Smooth muscle cell (in vitro differentiated cells): ENCODE data around the gene TEX52. TPM values are rescaled to one million over a fixed set of nuclear protein-coding genes. Genes with fewer than 3 reads are reported as not detected.

Experiments used
- DNase-seq: peaks from one replicate; lab custom pipeline; 2025; ENCODE audit not compliant: unreplicated experiment; lab: John Stamatoyannopoulos, UW
- H2AFZ ChIP-seq: fragments of 200-600 bp; sonication (generic); 2 replicates; pipeline ENCODE4 v1.6.0; 2016; ENCODE audit warnings: antibody characterized with exemption, low read depth, mild to moderate bottlenecking
- H3F3A ChIP-seq: fragments of 200-600 bp; sonication (generic); 2 replicates; pipeline ENCODE4 v1.6.0; 2017; ENCODE audit warnings: antibody characterized with exemption, low read depth
- H3K27ac ChIP-seq: fragments of 200-600 bp; sonication (generic); 2 replicates; pipeline ENCODE4 v1.5.1; 2016; ENCODE audit warnings: low read depth, mild to moderate bottlenecking
- H3K27me3 ChIP-seq: fragments of 200-600 bp; sonication (generic); 2 replicates; pipeline ENCODE4 v1.6.1; 2016; ENCODE audit warnings: low read depth, mild to moderate bottlenecking
- H3K36me3 ChIP-seq: fragments of 200-600 bp; sonication (generic); 2 replicates; pipeline ENCODE4 v1.5.1; 2016; ENCODE audit warnings: low read depth
- H3K4me1 ChIP-seq: fragments of 200-600 bp; sonication (generic); 2 replicates; pipeline ENCODE4 v1.5.1; 2016; ENCODE audit warnings: low read depth
- H3K4me2 ChIP-seq: fragments of 200-600 bp; sonication (generic); 2 replicates; pipeline ENCODE4 v1.6.0; 2016; ENCODE audit warnings: mild to moderate bottlenecking
- H3K4me3 ChIP-seq: fragments of 200-600 bp; sonication (generic); 2 replicates; pipeline ENCODE4 v1.5.1; 2016; ENCODE audit warnings: mild to moderate bottlenecking
- H3K79me2 ChIP-seq: fragments of 200-600 bp; sonication (generic); 2 replicates; pipeline ENCODE4 v1.6.0; 2016; ENCODE audit warnings: low read depth, mild to moderate bottlenecking
- H3K9ac ChIP-seq: fragments of 200-600 bp; sonication (generic); 2 replicates; pipeline ENCODE4 v1.6.0; 2016; ENCODE audit warnings: low read depth
- H3K9me3 ChIP-seq: fragments of 200-600 bp; sonication (generic); replicated peaks from 2 replicates; pipeline ENCODE4 v1.5.1; 2016; ENCODE audit warnings: low read depth
- H4K20me1 ChIP-seq: fragments of 200-600 bp; sonication (generic); 2 replicates; pipeline ENCODE4 v1.6.0; 2016; ENCODE audit warnings: low read depth
- CTCF ChIP-seq: fragments of 200-600 bp; sonication (generic); IDR thresholded peaks from 2 replicates; pipeline ENCODE4 v1.5.1; 2017; ENCODE audit warnings: borderline replicate concordance, mild to moderate bottlenecking, antibody characterized with exemption; ENCODE audit not compliant: insufficient read depth, poor library complexity, severe bottlenecking
- WGBS: methylation state at CpG from one replicate; pipeline ENCODE4 v1.1.7; 2016; ENCODE audit warnings: low lambda C conversion rate; 5-methylcytosine and 5-hydroxymethylcytosine counted together
- polyA plus RNA-seq: library from polyadenylated mRNA; unstranded; fragments of >200 nt; fragmentation: Nextera tagmentation; extraction: Ambion mirVana; gene quantifications from 2 replicates; pipeline ENCODE4 v1.2.1, GENCODE V29; 2016
- total RNA-seq: library from RNA; depleted of rRNA; stranded (reverse); fragments of >200 nt; gene quantifications from 2 replicates; pipeline ENCODE4 v1.2.3, GENCODE V29; 2014

TEX52 gene
- total and polyA plus RNA-seq, 2 experiments from 2014 or later, result 0.14 TPM; not detected in 1

- H3K9ac ChIP-seq, result no peak overlapping the region
- H4K20me1 ChIP-seq, result peaks cover 99% of the 10 kb centered on the region
- TF ChIP-seq CTCF, result no peak
- DNase-seq, result no peak
- no peak overlapping the region for H3K27ac ChIP-seq
- no peak overlapping the region for H3K4me2 ChIP-seq
- H3F3A ChIP-seq, result no peaks in the 10 kb centered on the region
- no peak overlapping the region for H2AFZ ChIP-seq
- 74% methylated on average over 8 of the region's 8 CpGs for WGBS
- no peak overlapping the region for H3K4me3 ChIP-seq
- no peaks in the 10 kb centered on the region for H3K9me3 ChIP-seq
- H3K27me3 ChIP-seq, result no peaks in the 10 kb centered on the region
- no peaks in the 10 kb centered on the region for H3K4me1 ChIP-seq
- peaks cover 99% of the 10 kb centered on the region for H3K79me2 ChIP-seq
- no peaks in the 10 kb centered on the region for H3K36me3 ChIP-seq
Observed at GRCh38 chr12:2900642-2901041, 43.8 kb upstream of the TEX52 start.

GRCh38 chr12:2897418-2897817, 40.6 kb upstream of the TEX52 start:
- no peaks in the 10 kb centered on the region for H3K36me3 ChIP-seq
- no peak overlapping the region for H2AFZ ChIP-seq
- H3K9ac ChIP-seq, result no peak overlapping the region
- 100% methylated on average over 5 of the region's 5 CpGs for WGBS
- H3K4me2 ChIP-seq, result no peak overlapping the region
- H4K20me1 ChIP-seq, result peaks cover 99% of the 10 kb centered on the region
- DNase-seq, result no peak
- H3K27ac ChIP-seq, result no peak overlapping the region
- H3K9me3 ChIP-seq, result no peaks in the 10 kb centered on the region
- no peaks in the 10 kb centered on the region for H3K27me3 ChIP-seq
- H3F3A ChIP-seq, result no peaks in the 10 kb centered on the region
- H3K79me2 ChIP-seq, result peaks cover 95% of the 10 kb centered on the region
- TF ChIP-seq CTCF, result no peak
- H3K4me1 ChIP-seq, result peaks cover 10% of the 10 kb centered on the region
- H3K4me3 ChIP-seq, result no peak overlapping the region

DNA sequence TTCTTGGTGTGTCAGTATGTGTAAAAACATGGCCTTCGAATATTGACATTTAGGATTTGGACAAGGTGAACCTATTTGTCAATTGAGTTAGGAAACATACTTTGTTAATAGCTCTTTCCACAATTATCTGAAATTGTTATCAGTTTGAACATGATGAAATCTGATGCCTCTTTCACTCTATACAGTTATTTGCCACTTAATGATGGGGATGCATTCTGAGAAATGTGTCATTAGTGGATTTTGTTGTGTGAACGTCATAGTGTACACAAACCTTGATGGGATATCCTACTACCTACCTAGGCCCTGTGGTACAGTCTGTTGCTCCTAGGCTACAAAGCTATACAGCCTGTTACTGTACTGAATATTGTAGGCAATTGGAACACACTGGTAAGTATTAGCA, 38.7 kb upstream of the TEX52 start:
- peak overlapping the region; percentile 22 for H3K27ac ChIP-seq
- H3K4me2 ChIP-seq, result no peak overlapping the region
- no peaks in the 10 kb centered on the region for H3K27me3 ChIP-seq
- H3K79me2 ChIP-seq, result peaks cover 86% of the 10 kb centered on the region
- peaks cover 88% of the 10 kb centered on the region for H4K20me1 ChIP-seq
- H2AFZ ChIP-seq, result no peak overlapping the region
- peaks cover 19% of the 10 kb centered on the region for H3K4me1 ChIP-seq
- H3F3A ChIP-seq, result no peaks in the 10 kb centered on the region
- WGBS, result 78% methylated on average over 2 of the region's 2 CpGs
- no peak for DNase-seq
- H3K9me3 ChIP-seq, result no peaks in the 10 kb centered on the region
- TF ChIP-seq CTCF, result no peak
- no peaks in the 10 kb centered on the region for H3K36me3 ChIP-seq
- H3K9ac ChIP-seq, result no peak overlapping the region
- no peak overlapping the region for H3K4me3 ChIP-seq

DNA sequence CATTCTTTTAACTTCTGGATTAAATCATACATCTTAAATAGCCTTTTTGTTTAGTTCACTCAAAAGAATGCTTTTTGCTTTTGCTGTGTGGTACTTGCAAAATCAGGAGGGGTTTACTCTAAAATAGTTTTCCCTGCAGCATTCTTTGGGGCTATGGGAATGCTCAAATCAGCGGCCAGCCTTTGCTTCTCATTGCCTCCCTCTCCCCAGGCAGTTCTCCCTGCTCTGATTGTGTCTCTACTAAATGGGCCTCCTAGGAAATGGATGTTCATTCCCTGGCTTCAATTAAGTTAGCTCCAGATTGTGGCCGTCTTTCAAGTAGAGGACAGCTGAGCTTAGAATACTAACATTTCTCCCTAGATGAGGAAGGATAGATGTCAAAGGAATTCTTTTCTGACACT, 38.2 kb upstream of the TEX52 start:
- Histone ChIP-seq H3K36me3 (no peaks in the 10 kb centered on the region), H3K27ac (peak overlapping the region; percentile 22), H3K79me2 (peaks cover 82% of the 10 kb centered on the region), H2AFZ (no peak overlapping the region), H3K4me3 (no peak overlapping the region), H3F3A (no peaks in the 10 kb centered on the region), H3K9me3 (no peaks in the 10 kb centered on the region), H3K4me2 (no peak overlapping the region), H4K20me1 (peaks cover 83% of the 10 kb centered on the region), H3K4me1 (peaks cover 19% of the 10 kb centered on the region), H3K9ac (no peak overlapping the region), H3K27me3 (no peaks in the 10 kb centered on the region)
- 30% methylated on average over 2 of the region's 2 CpGs for WGBS
- TF ChIP-seq CTCF, result no peak
- DNase-seq, result no peak
